NOMO-1 treated with dmso at 0.1 percent for 144 hours (cell line): ENCODE measurements around the gene PCDHGA5.
A peak's percentile ranks its signal among the peaks of the same experiment; 100 is the strongest.
"Not testable (repeated sequence)": the region's sequence is repeated elsewhere in the genome, so short reads cannot be mapped to it uniquely, and the experiment has no call there.

Experiments
- DNase-seq: peaks from one replicate; lab custom pipeline; 2025; ENCODE audit not compliant: unreplicated experiment; lab: John Stamatoyannopoulos, UW

The PCDHGA5 gene

DNA sequence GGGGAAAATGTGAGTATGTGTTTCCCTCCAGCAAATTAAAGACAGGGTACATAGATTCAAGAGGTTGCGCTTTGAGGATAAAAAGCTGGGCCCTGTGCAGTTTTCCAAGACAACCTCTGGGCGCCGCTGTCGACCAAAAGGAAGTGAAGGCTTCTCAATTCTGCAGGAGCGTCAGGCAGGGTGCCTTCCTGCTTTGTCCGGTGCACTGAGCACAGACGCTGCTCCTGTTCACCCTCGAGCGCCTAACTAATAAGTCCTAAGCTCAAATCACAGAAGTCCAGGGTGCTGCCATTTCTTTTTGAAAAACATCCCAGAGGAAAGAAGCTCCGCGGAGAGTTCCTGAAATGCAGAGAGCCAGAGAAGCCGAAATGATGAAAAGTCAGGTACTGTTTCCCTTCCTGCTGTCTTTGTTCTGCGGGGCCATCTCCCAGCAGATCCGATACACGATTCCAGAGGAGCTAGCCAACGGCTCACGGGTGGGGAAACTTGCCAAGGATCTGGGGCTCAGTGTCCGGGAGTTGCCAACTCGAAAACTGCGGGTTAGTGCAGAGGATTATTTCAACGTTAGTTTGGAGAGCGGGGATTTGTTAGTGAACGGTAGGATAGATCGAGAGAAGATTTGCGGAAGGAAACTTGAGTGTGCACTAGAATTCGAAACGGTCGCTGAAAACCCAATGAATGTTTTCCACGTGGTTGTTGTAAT is 13.9 kb upstream of the PCDHGA5 start, which contains the start of gene PCDHGB1:
Gene PCDHGB1 (plus strand): TSS at position 183 of the 703 bp plus-strand sequence. CDS start 162 bp downstream, at position 345.
- DNase-seq = no peak

GRCh38 chr5:141351591-141351990 is 12.4 kb upstream of the PCDHGA5 start:
- no peak for DNase-seq

DNA sequence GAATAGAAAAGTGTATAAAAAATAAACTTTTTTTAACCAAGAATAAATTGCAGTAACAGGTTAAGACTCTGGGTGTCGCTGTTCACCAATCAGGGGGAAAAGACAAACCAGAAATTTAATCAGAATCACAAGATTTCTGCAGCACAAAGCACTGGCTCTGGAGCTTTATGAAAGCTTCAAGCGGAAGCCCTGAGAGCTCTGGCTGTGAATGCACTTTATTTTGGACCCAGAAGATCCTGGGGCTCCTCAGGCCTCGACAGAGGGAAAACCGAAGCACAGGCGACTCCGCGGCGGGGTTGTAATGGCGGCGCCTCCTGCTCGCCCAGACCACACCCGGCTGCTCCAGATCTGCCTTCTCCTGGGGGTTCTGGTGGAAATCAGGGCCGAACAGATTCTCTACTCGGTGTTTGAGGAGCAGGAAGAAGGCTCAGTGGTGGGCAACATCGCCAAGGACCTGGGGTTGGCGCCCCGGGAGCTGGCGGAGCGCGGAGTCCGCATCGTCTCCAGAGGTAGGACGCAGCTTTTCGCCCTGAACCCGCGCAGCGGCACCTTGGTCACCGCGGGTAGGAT is 9.0 kb upstream of the PCDHGA5 start, which contains the start of gene PCDHGA4:
Gene PCDHGA4 (plus strand): TSS at position 122 of the 570 bp plus-strand sequence. CDS start 87 bp downstream, at position 209.
- DNase-seq = no peak

DNA sequence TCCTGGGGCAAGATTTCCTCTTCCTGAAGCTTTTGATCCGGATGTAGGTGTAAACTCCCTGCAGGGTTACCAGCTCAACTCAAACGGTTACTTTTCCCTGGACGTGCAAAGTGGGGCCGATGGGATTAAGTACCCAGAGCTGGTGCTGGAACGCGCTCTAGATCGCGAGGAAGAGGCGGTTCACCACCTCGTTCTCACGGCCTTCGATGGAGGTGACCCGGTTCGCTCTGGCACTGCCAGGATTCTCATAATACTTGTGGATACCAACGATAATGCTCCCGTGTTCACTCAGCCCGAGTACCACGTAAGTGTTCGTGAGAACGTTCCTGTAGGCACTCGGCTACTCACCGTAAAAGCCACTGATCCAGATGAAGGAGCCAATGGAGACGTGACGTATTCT is 8.3 kb upstream of the PCDHGA5 start:
- no peak for DNase-seq

- DNase-seq = no peak
These were observed 7.8 kb upstream of the PCDHGA5 start for GRCh38 chr5:141356133-141356532.

GRCh38 chr5:141356950-141357349 is 7.0 kb upstream of the PCDHGA5 start:
- no peak for DNase-seq

DNA sequence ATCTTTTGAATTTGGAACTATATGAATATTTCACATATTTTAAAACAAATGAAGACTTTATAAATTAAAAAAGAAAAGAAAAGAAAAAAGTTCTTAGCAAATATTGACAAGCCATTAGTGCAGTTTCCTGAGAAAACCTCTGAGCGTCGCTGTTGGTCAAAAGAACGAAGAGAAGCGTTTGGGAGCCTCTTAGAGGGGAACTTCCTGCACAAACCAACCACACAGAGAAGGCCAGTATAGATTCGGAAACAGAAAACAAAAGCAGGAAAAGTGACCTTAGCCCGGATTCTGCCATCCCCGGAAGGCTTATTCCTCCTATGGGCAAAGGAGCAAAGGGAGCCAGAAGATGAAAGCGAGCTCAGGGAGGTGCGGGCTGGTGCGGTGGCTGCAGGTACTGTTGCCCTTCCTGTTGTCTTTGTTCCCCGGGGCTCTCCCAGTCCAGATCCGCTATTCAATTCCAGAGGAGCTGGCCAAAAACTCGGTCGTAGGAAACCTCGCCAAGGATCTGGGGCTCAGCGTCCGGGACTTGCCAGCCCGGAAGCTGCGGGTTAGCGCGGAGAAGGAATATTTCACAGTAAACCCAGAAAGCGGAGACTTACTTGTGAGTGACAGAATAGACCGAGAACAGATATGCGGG is 4.1 kb upstream of the PCDHGA5 start, which contains the start of gene PCDHGB2:
Gene PCDHGB2 (plus strand): TSS at position 205 of the 637 bp plus-strand sequence. CDS start 142 bp downstream, at position 347.
- peak; percentile 54 for DNase-seq

- DNase-seq = no peak
These were observed 3.3 kb upstream of the PCDHGA5 start for GRCh38 chr5:141360685-141361084.

GRCh38 chr5:141362719-141363118 is 1.2 kb upstream of the PCDHGA5 start:
- DNase-seq = no peak

DNA sequence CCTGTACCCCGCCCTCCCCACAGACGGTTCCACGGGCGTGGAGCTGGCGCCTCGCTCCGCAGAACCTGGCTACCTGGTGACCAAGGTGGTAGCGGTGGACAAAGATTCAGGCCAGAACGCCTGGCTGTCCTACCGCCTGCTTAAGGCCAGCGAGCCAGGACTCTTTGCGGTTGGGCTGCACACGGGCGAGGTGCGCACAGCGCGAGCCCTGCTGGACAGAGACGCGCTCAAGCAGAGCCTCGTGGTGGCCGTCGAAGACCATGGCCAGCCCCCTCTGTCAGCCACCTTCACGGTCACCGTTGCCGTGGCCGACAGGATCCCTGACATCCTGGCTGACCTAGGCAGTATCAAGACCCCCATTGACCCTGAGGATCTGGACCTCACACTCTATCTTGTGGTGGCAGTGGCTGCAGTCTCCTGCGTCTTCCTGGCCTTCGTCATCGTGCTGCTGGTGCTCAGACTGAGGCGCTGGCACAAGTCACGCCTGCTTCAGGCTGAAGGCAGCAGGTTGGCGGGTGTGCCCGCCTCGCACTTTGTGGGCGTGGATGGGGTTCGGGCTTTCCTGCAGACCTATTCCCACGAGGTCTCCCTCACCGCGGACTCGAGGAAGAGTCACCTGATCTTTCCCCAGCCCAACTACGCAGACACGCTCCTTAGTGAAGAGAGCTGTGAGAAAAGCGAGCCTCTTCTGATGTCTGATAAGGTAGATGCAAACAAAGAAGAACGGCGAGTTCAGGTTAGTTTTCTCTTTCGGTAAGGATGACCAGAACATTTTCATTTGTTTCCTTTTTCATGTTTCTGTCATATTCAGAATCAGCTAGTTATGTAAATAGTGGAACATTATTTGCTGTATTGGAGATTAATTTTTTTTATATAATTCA is 2.3 kb downstream of the PCDHGA5 start:
- no peak for DNase-seq

GRCh38 chr5:141369994-141370848 is 6.3 kb downstream of the PCDHGA5 start, which contains the start of gene PCDHGB3:
Gene PCDHGB3, plus strand, starts transcription at chr5:141370242. Its CDS starts 153 bp downstream, at chr5:141370395.
- peak; percentile 15 for DNase-seq

- DNase-seq = no peak
These were observed 7.9 kb downstream of the PCDHGA5 start for GRCh38 chr5:141371572-141372475.

- no peak for DNase-seq
These were observed 9.8 kb downstream of the PCDHGA5 start, which contains the start of gene PCDHGA6 for GRCh38 chr5:141373673-141374317. Gene PCDHGA6, plus strand, starts transcription at chr5:141373891. Its CDS starts 193 bp downstream, at chr5:141374084.

- no peak for DNase-seq
These were observed 10.7 kb downstream of the PCDHGA5 start for GRCh38 chr5:141374627-141375026.

DNA sequence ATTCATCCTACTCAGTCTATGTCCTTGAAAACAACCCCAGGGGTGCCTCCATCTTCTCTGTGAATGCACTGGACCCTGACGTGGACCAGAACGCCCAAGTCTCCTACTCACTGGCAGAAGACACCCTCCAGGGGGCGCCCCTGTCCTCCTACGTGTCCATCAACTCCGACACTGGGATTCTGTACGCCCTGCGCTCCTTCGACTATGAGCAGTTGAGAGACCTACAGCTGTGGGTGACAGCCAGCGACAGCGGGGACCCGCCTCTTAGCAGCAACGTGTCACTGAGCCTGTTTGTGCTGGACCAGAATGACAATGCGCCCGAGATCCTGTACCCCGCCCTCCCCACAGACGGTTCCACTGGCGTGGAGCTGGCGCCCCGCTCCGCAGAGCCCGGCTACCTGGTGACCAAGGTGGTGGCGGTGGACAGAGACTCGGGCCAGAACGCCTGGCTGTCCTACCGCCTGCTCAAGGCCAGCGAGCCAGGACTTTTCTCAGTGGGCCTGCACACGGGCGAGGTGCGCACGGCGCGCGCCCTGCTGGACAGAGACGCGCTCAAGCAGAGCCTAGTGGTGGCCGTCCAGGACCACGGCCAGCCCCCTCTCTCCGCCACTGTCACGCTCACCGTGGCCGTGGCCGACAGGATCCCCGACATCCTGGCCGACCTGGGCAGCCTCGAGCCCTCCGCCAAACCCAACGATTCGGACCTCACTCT is 11.6 kb downstream of the PCDHGA5 start:
- not testable (repeated sequence) for DNase-seq

DNA sequence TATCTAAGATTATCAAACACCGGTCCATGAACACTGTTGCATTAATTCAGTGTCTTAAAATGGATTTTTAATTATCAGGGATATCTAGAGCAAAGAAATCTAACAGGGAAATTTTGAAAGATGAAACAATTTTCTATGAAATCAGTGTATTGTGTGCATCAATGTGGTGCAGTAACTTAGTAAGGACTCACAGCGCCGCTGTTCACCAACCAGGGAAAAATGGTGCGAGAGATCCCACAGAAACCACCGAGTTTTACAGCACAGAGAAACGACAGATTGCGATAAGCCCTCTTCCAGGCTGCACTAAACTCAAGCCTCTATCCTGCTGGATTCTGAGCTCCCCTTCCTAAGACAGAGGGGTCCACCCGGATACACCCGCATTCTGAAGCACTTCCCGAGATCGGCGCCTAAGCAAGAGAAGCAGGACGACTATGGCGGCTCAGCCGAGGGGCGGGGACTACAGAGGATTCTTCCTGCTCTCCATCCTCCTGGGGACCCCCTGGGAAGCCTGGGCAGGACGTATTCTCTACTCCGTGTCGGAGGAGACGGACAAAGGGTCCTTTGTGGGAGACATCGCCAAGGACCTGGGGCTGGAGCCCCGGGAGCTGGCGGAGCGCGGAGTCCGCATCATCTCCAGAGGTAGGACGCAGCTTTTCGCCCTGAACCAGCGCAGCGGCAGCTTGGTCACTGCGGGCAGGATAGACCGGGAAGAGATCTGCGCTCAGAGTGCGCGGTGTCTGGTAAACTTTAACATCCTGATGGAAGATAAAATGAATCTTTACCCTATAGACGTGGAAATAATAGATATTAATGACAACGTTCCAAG is 18.7 kb downstream of the PCDHGA5 start, which contains the start of gene PCDHGA7:
Gene PCDHGA7 (plus strand): TSS at position 274 of the 826 bp plus-strand sequence. CDS start 158 bp downstream, at position 432.
- no peak for DNase-seq

DNA sequence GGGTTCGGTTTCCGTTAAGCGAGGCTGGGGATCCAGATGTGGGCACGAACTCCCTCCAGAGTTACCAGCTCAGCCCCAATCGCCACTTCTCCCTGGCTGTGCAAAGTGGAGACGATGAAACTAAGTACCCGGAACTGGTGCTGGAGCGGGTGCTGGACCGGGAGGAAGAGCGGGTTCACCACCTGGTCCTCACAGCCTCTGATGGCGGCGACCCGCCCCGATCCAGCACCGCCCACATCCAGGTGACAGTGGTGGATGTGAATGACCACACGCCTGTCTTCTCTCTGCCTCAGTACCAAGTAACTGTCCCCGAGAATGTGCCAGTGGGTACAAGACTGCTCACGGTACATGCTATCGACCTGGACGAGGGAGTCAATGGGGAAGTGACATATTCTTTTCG is 19.4 kb downstream of the PCDHGA5 start:
- DNase-seq = no peak
